ENCODE data around the gene DGKI.

GRCh38 chr7:137564677-137565076, 282.1 kb downstream of the DGKI start:
- TF ChIP-seq, protein P1, sequence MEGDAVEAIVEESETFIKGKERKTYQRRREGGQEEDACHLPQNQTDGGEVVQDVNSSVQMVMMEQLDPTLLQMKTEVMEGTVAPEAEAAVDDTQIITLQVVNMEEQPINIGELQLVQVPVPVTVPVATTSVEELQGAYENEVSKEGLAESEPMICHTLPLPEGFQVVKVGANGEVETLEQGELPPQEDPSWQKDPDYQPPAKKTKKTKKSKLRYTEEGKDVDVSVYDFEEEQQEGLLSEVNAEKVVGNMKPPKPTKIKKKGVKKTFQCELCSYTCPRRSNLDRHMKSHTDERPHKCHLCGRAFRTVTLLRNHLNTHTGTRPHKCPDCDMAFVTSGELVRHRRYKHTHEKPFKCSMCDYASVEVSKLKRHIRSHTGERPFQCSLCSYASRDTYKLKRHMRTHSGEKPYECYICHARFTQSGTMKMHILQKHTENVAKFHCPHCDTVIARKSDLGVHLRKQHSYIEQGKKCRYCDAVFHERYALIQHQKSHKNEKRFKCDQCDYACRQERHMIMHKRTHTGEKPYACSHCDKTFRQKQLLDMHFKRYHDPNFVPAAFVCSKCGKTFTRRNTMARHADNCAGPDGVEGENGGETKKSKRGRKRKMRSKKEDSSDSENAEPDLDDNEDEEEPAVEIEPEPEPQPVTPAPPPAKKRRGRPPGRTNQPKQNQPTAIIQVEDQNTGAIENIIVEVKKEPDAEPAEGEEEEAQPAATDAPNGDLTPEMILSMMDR (conservative IDR thresholded peaks at IDR 0.05; ENCODE audit: low read depth, low read length) = no peak
- TF ChIP-seq MXI1 (IDR thresholded peaks at IDR 0.05; ENCODE audit: borderline replicate concordance, low read depth, low read length) (no peak), MAFK (IDR thresholded peaks at IDR 0.05; ENCODE audit: low read depth, low read length) (no peak), POLR2A (IDR thresholded peaks at IDR 0.05; ENCODE audit: low read depth, low read length) (no peak), RAD21 (IDR thresholded peaks at IDR 0.05; ENCODE audit: low read length) (no peak), MAZ (IDR thresholded peaks at IDR 0.05; ENCODE audit: borderline replicate concordance, low read depth, low read length) (no peak)
- TF ChIP-seq, protein P2, sequence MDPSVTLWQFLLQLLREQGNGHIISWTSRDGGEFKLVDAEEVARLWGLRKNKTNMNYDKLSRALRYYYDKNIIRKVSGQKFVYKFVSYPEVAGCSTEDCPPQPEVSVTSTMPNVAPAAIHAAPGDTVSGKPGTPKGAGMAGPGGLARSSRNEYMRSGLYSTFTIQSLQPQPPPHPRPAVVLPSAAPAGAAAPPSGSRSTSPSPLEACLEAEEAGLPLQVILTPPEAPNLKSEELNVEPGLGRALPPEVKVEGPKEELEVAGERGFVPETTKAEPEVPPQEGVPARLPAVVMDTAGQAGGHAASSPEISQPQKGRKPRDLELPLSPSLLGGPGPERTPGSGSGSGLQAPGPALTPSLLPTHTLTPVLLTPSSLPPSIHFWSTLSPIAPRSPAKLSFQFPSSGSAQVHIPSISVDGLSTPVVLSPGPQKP (IDR thresholded peaks at IDR 0.05; ENCODE audit: borderline replicate concordance, low read depth, low read length) = no peak
